HG03095 (cell line): ENCODE data around the gene NAALADL2.
"Not testable (repeated sequence)": the region's sequence is repeated elsewhere in the genome, so short reads cannot be mapped to it uniquely, and the experiment has no call there.

Source experiments
- ATAC-seq: cut with Tn5 transposase; IDR thresholded peaks from one replicate; pipeline ENCODE4 v1.9.1; 2021; ENCODE audit warnings: moderate library complexity; ENCODE audit not compliant: unreplicated experiment

NAALADL2 gene

DNA sequence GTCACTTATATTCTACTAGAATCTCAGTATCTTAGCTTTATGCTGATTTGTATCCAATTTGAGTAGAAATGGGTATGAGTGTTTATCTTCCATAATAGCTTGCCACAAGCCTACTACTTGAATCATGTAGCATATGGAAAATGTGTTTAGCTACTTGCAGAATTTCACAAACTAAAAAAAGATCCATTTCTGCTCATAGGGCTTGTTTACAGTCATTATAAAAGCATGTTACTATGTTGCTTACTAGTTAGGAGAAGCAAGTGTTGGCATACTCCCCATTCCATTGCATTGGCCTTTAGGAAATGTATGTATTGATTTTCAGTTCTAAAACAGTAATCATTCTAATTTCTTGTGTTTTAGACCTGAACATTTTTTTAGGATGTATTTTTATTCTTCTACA is 939.2 kb downstream of the NAALADL2 start:
- ATAC-seq: no peak

DNA sequence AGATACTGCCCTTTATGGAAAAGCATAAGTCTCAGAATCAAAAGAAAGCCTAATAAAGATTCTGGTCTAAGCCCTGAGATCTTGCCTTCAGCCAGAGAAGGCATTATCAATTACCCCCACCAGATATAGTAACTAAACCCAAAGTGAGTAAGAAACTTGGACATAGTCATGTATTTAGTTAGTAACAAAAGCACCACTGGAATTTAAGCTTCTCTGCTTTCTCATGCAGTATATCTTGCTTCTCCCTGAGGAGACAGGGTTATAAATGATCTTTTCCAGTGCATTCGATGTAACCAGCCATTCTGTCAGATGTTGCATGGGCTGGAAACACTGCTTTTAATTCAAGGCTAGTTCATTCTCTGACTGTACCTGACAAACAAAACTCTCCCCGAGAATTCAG is 946.7 kb downstream of the NAALADL2 start:
- ATAC-seq: no peak

DNA sequence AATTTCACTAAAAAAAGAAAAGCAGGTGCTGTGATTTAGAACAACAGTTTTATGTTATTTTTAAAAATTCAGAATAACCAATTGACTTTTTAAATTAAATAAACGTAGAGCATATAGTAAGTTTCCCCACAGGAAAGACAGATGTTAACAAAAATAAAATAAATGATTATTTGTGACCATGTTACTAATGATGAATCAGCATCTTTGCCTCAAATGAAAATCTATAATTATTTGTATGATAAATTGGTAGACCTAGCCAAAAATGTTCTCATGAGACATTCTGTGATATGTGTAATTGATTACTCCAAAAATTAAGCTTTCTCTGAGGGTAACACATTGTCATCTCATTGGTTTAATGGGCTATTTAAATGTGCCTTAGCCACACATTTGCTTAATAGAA is 948.0 kb downstream of the NAALADL2 start:
- ATAC-seq: no peak

DNA sequence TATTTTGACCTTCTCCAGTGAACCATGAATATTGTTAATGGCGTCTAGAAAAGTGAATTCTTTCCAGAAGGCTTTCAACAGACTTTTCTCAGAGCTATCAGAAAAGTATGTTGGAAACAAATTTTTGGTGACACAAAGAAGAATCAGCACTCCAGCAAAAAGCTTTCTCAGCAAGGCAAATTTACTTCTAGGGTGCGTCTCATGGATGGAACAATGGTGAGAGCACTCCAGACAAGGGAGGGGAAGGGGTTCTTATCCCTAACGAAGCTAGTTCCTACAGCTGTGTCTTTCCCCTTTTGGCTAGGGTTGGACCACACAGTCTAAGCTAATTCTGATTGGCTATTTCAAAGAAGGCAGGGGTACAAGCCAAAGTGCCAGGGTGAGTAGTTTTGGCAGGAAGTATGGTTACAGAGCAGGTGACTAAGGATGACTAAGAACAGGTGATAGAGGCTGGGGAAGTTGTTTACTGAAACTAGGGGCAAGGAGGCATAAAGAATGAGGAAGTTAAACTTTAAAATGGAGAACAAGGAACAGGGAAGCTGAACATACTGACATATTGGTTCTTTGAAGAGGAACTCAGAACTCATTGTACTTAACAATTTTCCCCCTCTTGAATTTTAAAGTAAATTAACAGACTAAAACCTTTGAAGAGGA is 959.8 kb downstream of the NAALADL2 start:
- ATAC-seq: no peak

DNA sequence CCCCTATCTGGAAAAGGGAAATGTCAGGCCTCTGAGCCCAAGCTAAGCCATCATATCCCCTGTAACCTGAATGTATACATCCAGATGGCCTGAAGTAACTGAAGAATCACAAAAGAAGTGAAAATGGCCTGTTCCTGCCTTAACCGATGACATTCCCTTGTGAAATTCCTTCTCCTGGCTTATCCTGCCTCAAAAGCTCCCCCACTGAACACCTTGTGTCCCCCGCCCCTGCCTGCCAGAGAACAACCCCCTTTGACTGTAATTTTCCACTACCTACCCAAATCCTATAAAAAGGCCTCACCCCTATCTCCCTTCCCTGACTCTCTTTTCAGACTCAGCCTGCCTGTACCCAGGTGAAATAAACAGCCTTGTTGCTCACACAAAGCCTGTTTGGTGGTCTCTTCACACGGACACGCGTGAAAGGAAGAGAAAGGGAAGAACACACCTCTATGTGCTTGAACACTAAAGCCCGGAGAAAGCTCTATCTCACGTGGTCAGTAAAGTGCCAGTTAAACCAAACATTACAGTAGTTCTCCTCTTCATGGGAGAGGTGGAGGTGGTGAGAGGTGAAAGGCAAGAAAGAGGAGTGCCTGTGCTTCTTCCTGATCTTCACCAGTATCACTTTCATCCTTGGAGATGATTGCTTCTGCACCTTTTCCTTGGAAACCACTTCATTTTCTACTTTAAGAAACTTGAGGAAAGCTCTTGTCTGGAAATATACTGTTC is 963.8 kb downstream of the NAALADL2 start:
- not testable (repeated sequence) for ATAC-seq

DNA sequence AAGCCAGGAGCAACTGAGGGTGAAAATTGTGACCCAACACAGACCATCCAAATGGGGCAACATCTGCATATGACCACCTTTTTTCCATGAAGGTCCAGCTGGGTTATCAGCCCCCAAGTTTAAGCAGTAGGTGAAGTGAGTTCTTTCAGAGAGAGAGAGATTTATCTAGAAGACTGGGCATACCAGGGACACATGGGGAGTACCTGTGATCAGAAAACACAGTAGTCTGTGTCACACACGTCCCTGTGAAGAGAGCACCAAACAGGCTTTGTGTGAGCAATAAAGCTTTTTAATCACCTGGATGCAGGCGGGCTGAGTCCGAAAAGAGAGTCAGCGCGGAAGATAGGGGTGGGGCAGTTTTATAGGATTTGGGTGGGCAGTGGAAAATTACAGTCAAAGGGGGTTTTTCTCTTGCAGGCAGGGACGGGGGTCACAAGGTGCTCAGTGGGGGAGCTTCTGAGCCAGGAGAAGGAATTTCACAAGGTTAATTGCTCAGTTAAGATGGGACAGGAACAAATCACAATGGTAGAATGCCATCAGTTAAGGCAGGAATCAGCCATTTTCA is 966.0 kb downstream of the NAALADL2 start:
- not testable (repeated sequence) for ATAC-seq

DNA sequence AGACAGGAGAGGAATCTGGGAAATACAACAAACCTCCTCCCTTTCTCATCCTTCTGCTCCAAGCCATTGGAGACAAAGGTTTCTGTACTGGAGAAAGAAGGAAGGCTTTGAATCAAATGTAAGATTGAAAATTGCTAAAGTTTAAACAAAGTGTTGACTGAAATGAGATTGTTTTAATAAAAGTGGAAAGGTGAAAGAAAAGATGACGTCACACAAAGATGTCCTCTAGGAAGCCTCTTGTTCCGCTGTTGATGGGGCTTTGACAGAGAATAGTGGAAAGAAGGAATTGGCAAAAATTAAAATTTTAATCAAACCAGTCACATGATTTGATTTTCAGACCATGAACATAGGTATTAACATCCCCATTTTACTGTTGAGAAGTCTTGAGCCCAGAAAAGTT is 967.6 kb downstream of the NAALADL2 start:
- no peak for ATAC-seq

DNA sequence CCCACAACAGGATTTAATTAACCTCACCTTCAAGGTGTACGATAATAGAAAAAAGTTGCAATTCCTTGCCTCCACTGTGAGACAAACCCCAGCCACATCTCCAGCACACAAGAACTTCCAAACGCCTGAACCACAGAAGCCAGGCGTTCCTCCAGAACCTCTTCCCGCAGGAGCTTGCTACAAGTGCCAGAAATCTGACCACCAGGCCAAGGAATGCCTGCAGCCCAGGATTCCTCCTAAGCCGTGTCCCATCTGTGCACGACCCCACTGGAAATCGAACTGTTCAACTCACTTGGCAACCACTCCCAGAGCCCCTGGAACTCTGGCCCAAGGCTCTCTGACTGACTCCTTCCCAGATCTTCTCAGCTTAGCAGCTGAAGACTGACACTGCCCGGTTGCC is 970.7 kb downstream of the NAALADL2 start:
- not testable (repeated sequence) for ATAC-seq

DNA sequence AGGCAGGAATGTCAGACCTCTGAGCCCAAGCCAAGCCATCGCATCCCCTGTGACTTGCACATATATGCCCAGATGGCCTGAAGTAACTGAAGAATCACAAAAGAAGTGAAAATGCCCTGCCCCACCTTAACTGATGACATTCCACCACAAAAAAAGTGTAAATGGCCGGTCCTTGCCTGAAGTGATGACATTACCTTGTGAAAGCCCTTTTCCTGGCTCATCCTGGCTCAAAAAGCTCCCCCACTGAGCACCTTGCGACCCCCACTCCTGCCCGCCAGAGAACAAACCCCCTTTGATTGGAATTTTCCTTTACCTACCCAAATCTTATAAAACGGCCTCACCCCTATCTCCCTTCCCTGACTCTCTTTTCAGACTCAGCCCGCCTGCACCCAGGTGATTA is 976.6 kb downstream of the NAALADL2 start:
- not testable (repeated sequence) for ATAC-seq

DNA sequence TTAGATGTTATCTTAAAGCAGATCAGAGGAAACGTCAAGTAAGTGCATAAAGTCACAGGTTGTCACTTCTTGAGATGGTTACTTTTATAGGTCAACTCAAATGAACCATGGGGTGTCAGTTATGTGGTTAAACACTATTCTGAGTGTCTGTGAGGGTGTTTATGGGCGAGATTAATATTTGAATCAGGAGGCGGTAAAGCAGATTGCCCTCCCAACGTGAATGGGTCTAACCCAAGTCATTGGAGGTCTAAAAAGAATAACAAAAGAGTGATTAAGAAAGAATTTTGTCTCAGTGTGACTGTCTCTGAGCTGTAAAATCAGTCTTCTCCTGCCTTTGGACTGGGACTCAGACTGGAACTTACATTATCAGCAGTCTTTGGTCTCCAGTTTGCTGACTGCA is 977.5 kb downstream of the NAALADL2 start:
- ATAC-seq: no peak

DNA sequence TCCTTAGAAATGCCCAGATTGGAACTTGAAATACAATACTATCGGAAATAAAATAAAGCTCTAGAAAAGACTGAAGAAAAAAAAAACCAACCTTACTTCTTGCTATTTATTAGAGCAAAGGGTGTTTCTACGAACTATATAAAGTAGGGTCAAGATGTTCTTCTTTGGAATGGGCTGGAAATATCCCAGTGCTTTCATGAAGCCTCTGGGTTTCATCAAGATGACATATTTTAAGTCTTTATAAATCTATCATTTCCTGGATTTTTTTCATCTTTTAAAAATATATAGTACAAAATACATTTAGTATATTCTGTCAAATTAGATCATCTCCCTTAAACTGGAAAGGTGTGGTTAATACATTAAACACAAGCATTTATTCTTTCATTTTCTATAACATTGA is 978.8 kb downstream of the NAALADL2 start:
- ATAC-seq: no peak

DNA sequence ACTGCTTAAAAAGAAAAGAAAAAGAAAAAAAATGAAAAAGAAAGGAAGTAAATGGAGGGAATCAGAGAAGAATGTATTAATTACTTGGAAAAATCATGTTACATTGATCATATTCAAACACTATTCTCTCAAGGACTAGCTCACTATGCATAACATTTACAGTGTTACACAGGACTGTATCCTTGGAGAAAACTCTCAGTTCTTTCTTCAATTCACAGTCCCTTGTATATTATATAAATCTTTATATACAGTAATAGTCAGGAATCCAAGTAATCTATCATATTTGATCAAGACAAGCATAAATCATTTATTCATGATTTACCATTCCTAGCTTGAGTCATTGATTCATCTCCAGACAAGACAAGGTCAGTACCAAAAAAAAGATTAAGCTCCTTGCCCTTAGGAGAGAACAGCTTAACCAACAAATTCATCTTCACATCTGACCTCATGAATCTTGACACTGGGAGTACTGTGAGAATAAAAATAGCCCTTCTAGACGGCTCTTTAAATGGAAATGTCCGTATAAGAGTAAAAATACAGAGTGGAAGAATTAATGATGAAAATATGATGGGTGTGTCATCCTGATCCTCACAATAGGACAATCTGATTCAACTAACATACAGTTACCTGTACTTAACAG is 980.4 kb downstream of the NAALADL2 start:
- no peak for ATAC-seq

DNA sequence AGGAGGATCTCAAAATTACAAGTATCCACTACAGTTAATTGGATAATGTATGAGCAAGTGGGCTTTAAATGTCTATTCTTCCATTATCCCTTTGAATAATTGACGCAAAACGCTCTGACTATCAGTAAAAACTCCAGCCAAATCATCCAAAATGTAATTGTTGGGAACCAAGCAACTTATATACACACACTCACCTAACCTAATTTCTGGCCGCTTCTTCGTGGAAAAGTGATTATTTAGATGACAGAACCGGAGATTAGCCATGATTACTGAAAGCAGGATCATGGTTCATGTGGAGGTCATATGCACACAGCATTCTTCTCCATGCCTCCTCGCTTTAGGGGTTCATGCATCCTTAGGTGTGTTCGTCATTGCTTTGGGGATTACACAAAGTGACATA is 992.4 kb downstream of the NAALADL2 start:
- no peak for ATAC-seq

DNA sequence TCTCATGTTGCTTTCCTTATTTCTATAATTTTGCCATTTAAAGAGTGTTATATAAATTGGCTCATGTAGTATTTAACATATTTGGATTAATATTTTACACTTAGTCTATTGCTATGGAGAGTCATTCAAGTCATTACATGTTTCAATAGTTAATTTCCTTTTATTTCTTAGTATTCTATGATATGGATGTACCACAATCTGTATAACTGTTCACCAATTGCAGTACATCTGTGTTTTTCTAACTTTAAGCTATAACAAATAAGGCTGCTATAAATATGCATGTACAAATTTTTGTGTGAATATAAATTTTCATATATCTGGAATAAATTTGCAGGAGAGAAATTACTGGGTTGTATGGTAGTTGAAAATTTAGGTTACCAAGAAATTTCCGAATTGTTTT is 993.4 kb downstream of the NAALADL2 start:
- ATAC-seq: no peak

DNA sequence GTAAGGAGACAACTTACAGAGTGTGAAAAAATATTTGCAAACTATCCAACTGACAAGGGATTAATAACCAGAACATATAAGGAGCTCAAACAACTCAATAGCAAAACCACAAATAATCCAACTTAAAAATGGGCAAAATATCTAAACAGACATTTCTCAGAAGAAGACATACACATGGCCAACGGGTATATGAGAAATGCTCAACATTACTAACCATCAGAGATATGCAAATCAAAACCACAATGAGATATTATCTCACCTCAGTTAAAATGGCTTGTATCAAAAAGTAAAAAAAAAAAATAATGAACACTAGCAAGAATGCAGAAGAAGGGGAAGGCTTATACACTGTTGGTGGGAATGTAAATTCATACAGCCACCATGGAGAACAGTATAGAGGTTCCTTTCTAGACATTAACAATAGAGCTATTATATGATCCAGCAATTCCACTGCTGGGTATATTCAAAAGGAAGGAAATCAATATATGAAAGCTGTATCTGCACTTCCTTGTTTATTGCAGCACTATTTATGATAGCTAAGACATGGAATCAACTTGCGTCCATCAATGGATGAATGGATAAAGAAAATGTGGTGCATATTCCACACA is 998.6 kb downstream of the NAALADL2 start:
- ATAC-seq: no peak
